HTR-8/SVneo (cell line): ENCODE results near the gene ACBD4.

Experiments used
- DNase-seq: peaks from one replicate; pipeline ENCODE4 v3.0.0; 2011; ENCODE audit warnings: low spot score, mixed read lengths; ENCODE audit not compliant: insufficient read length
- FAIRE-seq: peaks from 2 replicates; lab custom pipeline; 2011; peaks lifted over from hg19 to GRCh38; lab: Jason Lieb, UNC

ACBD4 gene, protein sequence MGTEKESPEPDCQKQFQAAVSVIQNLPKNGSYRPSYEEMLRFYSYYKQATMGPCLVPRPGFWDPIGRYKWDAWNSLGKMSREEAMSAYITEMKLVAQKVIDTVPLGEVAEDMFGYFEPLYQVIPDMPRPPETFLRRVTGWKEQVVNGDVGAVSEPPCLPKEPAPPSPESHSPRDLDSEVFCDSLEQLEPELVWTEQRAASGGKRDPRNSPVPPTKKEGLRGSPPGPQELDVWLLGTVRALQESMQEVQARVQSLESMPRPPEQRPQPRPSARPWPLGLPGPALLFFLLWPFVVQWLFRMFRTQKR

DNA sequence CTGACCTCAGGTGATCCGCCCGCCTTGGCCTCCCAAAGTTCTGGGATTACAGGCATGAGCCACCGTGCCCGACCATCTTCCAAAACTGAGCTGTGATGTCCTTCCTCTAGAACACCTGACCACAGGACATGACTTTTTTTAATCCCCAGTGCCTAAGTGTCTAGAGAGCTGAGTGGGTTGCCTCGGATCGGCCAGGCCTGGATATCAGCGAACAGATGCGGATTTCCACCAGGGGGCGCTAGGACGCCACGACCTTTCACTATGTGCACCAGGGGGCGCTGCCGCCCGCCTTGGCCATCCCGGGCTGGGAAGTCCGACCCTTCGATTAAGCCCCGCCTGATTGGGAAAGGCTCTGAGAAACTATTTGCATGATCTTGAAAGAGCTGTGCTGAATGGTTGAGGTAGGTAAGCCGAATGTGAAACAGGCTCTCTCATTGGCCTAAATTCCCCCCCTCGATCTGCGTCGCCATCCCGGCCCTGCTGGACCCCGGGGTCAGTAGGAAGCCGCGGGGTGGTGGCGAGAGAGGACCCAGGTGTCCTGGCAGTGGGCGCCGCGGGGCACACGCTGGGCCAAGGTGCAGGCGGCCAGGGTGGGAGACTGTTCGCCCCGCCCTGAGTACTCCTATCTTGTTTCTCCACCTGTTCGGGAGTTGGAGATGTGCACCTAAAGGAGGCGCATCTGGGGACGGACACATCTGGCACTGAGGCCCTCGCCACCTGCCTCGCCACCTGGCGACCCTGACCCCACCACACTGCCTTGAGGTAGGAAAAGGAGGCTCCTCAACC lies at the start of gene ACBD4:
Gene ACBD4 (plus strand): TSS at position 496 of the 786 bp plus-strand sequence. CDS start 458 bp downstream, outside the sequence.
- peak; percentile 99 for DNase-seq
- FAIRE-seq: peak; percentile 99

DNA sequence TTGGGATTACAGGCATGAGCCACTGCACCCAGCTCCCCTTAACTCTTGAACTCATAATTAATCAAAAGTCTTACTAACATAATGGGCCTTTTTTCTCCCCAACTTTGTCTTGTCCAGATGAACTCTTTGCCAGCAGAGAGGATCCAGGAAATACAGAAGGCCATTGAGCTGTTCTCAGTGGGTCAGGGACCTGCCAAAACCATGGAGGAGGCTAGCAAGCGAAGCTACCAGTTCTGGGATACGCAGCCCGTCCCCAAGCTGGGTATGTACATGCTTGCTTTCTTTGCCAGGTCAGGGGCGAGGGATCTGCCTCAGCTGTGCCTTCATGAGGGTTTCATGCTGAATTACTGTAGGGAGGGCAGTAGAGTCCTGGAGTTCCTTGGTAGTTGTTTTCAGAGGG lies 49.1 kb upstream of the ACBD4 start:
- FAIRE-seq: no peak
- DNase-seq: no peak

DNA sequence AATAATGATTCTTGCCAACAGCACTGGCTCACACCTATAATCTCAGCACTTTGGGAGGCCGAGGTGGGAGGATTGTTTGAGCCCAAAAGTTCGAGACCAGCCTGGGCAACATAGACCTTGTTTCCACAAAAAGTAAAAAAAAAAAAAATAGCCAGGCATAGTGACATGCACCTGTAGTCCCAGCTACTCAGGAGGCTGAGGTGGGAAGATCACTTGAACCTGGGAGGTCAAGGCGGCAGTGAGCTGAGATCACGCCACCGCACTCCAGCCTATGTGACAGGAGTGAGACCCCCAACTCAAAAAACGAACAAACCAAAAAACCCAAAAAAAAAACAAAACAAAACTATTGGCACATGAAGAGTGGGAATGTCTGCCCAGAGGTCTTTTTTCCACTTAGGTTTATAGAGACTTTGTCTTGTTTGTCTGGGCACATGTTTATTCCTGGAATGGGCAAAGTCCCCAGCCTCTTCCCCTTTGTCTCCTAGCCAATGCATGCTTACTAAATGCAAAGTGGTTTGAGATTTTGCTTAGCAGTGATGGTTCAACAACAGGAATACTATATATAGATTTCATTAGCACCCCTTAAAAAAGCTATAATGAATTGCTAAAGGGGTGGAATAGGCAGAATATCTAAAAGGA lies 48.5 kb upstream of the ACBD4 start:
- FAIRE-seq (no peak), DNase-seq (no peak)

DNA sequence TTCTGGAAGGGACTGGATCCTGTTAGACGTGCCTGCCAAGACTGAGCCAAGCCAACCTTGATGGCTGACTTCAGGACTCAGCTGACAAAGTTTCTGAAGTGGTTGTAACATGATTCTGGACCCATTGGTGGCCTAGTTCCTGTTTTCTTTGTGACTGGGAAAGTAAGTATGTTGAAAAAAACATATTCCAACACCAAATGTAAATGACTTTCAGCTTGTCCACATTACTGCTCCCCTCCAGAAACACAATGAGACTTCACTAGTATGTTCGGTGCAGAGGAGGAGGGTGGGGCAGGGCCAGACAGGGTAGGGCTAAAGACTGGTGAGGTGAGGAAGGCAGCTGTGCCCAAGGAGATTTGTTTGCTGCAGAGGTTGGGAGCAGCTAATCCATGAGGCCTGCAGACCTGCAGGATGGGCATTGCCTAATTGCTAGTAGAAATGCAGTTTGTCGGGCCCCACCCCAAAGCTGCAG lies 47.9 kb upstream of the ACBD4 start:
- FAIRE-seq (peak; percentile 71), DNase-seq (no peak)

DNA sequence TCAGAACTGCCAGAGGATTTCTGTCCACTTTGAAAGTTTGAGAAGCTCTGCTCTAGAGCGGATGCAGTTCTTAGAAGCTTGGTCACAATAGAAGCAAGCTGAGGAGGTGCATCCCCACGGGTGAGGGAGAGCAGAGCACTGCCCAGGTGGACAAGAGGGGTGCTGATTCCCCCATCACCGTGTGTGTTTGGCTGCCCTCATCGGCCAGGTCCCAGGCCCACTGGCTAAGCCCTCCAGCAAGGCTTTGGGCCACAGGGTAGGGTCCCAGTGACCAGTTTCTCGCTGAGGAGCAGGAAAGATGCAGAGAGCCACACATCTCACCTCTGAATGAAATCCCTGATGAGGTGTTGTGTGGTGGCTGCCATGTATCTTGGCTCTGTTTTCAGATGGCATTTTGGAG lies 47.5 kb upstream of the ACBD4 start:
- FAIRE-seq (peak; percentile 57), DNase-seq (no peak)

DNA sequence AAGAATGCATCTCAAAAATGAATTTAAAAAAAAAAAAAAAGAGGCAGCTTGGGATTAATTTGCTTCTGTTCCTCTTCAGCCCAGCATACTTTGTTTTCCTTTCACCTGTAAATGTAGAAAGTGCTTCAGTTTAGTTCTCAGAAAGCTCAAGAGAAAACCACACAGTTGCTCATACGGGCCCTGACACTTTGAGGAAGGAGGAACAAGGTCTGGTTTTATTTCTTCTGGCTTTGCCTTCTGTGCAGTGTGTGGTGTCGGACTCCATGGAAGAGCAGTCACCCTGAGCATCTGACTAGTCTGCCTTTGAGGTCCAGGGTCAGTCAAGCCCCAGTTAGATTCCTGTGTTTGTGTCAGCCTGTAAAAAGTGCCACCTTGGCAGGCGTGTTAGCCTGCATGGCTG lies 46.7 kb upstream of the ACBD4 start:
- FAIRE-seq (no peak), DNase-seq (no peak)

DNA sequence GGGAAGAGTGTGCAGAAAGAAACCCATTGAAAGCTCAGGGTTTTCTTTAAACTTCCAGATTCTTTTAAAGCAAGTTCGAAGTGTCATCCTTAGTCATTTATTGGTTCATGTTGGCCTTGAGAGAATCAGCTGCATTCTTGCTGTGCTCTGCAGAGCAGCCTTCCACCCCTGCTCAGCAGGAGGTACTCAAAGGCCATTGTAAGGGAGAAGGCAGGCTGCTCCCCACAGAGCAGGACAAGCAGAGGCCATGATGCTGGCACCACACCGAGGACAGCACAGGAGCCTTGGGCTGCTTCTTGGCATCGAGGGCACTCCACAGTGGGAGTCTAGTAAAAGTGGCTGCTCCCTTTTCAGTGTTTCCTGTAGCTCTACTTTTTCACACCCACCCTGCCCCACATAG lies 44.8 kb upstream of the ACBD4 start:
- FAIRE-seq: no peak
- no peak for DNase-seq

DNA sequence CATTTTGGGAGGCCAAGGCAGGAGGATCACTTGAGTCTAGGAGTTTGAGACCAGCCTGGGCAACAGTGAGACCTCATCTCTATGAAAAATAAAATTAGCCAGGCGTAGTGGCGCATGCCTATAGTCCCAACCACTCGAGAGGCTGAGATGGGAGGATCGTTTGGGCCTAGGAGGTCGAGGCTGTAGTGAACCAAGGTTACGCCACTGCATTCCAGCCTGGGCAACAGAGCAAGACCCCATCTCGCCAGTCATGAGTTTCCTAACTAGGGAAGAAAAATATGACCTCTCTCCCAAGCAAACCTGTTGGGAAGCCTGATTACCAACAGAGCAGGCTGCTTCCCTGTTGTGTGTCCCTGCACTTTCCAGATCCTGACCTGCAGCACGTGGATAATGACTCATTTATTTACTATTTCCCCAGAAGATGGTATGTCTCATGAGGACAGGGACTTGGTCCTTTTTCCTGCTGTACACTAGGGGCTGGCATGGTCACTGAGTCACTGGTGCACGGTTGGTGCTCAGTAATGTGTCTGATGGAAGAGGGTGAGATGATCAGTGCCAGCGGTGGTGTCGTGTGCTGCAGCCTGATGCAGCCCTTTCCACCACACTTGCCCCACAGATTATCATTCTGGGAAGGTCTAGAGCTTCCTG lies 43.6 kb upstream of the ACBD4 start:
- no peak for DNase-seq
- peak; percentile 79 for FAIRE-seq

DNA sequence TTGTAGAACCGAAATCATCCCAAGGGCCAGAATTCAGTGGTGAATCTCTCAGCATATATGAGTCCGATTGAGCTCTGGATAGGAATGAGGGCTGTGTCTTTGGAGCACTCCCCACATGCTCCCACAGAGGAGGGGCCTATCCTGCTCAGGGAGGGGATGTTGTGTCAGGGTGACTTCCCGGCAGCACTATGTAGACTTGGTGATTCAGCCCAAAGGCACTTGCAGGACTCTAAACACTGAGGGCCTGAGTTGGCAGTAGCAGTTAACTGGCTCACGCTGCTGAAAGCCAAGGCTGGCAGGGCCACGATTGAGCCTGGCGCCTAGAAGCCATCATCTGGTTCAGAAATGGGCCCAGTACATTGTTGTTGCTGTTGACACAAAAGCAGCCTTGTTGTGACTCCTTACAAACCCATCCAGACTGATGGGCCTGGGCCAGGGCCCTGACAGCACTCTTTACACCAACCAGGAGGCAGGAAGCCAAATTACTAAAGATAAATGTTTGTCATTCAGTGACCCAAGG lies 42.5 kb upstream of the ACBD4 start:
- peak; percentile 99 for DNase-seq
- FAIRE-seq: peak; percentile 100

DNA sequence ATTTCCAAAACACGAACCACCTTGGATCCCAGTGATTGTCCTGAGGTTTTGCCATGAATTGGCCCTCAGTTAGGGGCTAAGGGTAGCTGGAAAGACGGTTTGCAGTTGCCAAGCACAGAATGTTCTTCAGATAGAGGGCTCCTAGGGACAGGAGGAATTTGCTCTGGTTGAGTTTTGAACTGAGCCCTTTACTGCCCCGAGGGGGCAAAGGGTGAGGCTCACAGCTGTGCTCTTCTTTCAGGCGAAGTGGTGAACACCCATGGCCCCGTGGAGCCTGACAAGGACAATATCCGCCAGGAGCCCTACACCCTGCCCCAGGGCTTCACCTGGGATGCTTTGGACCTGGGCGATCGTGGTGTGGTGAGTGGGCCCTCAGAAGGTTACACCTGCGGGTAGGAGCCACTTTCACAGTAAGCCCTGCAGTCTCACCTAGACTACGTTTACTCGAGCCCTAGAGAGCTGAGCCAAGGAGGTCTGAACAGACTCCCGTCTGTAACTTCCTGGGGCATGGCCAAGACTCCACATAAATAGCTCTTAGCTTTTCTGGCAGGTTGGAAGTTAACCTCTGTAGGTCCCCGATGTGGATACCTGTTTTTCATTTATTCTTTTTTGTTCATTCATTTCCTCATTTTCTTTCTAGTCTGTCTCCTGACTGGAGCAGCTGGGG lies 41.9 kb upstream of the ACBD4 start:
- FAIRE-seq: peak; percentile 38

DNA sequence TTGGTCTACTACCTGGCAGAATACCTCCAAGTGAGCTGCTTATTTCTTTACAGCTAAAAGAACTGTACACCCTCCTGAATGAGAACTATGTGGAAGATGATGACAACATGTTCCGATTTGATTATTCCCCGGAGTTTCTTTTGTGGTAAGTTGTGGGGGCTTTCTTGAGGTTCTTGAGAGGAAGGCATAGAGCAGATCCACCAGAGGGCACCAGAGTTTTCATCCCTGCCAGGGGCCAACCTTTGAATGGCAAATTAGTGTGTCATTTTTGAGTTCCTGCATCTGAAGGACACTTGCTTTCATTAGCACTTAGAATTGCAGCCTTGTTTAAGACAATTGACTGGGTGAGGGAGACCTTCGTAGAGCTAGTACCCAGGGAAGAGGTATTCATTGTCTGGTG lies 39.3 kb upstream of the ACBD4 start:
- DNase-seq (peak; percentile 56), FAIRE-seq (no peak)

More for the DNA sequence above, 41.9 kb upstream of the ACBD4 start:
- no peak for DNase-seq

DNA sequence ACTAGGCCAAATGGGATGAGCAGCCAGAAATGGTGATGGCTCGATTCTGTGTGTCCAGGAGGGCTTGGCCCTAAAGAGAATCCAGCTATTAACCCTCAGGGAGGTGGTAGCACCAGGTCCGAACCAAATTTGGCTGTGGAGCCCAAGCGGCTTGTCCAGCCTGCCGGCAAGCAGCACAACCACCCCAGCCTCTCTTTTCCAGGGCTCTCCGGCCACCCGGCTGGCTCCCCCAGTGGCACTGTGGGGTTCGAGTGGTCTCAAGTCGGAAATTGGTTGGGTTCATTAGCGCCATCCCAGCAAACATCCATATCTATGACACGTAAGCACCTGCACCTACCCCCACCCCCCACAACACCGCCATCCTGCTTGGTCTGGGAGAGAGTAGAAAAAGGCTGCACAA lies 38.6 kb upstream of the ACBD4 start:
- FAIRE-seq (no peak), DNase-seq (no peak)

DNA sequence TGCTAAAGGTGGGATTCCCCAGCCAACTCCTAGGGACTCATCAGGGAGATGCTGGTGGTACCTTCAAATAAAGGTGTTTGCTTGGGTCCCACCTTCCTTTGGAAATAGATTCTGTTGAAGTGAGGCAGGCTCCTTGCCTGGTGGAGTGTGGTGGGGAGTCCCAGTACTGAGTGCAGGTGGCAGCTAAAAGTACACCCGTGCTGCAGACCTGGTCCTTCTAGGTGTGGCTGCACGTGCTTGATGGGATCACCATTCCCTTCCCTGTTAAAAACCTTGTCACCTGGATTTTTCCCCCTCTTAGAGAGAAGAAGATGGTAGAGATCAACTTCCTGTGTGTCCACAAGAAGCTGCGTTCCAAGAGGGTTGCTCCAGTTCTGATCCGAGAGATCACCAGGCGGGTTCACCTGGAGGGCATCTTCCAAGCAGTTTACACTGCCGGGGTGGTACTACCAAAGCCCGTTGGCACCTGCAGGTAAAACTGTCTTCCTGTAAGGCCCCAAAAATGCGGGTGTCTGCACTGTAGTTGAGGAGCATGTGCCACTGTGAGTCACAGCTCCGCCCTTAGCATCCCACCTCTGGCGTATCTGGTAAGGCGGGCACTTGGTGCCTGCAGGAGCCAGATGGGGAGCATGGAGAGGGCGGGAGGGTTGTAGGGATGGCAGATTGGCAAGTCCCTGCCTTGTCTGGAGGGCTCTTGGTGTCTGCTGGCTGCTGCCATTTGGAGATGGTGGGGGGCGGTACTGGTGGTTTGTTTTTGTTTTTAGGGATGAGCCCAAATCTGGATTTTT lies 37.2 kb upstream of the ACBD4 start:
- no peak for DNase-seq
- FAIRE-seq: peak; percentile 33

DNA sequence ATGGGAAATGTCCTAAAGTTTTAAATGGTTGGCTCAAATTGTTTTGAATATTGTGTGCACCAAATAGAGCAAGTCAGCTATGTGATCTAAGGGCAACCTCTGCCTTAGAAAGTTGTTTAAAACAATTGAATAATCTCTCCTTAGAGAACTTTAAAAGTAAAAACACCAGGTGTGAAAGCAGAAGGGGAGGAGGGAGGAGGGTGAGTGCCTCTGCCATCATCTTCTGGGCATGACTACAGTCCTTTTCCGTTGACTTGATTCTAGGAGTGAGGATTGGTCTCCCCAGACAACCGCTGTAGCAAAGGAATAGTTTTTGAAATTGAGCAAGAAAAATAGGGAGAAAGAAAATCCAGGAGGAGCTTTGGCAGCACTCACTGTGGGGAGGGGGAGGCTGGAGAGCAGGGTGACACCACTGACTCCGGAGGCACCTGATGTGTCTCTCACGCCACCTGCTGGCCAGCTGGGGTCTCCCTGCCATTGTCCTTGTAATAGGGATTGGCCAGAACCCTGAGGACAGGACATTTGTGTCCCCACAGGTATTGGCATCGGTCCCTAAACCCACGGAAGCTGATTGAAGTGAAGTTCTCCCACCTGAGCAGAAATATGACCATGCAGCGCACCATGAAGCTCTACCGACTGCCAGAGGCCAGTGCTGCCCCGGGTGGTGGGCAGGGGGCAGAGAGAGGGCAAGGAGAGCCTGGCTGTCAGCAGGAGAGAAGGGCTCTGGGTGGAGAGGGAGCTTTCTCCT lies 36.4 kb upstream of the ACBD4 start:
- DNase-seq: peak; percentile 97
- peak; percentile 88 for FAIRE-seq

DNA sequence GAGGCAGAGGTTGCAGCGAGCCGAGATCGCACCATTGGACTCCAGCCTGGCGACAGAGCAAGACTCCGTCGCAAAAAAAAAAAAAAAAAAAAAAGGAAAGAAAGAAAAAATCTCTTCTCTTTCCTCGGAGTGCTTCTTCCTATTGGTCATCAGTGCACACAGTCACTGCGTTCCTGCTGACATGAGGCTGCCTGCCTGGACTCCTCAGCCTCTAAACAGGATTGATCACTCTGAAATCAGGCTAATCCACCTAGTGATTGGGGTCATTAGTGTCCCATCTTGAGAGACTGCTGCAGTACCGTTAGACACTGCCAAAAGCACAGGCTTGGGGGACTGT lies 34.0 kb upstream of the ACBD4 start:
- DNase-seq: no peak
- peak; percentile 33 for FAIRE-seq

DNA sequence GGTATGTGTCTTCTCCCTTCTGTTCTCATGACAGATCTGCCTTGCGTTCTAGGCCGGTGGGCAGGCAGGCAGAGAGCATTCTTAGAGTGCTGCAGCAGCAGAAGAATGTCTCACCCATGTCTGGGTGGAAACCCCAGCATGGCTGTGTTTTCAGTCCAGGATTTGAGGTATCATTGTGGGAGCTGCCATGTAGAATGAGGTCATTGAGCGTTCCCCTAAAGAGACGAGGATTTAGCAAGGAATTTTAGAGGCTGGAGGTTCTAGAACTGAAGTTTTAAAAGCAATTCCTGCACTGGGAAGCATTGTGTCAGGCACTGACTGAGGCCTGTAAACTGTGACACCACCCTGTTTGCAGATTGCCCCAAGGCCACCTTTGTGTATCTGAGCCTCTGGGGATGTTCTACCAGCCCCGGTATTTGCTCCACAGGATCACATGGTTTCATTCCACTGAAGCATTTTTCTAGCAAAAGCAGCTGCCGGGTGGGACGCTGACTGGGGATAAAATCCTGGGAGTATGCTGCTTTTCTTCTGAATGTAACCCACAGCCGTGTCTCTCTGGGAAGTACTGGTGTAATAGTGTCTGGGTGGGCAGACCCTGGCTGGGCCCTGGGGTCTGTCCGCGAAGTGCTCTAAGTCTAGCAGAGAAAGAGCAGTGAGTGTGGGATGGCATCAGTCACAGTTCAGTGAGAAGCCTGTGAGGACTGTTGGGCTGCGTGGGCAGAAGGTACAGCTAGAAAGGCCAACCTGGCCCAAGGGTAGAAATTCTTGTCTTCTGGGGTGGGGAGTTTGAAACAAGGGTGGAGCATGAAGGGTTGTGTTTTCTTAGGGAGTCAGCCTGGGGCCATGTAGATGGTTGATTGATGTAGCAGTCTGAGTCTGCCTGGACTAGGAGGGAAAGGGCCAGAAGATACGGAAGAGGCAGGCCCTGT lies 33.3 kb upstream of the ACBD4 start:
- DNase-seq: no peak
- peak; percentile 57 for FAIRE-seq

DNA sequence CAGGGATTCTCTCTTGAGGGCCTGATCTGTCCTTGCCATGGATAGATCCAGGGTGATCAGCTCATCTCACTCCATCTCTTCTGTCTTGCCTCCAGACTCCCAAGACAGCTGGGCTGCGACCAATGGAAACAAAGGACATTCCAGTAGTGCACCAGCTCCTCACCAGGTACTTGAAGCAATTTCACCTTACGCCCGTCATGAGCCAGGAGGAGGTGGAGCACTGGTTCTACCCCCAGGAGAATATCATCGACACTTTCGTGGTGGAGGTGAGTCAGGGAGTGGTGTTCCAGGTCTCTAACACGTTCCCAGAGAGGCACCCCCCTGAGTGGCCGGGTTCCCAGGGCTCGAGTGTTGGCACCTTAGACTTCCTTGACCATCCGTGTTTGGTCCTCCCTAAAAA lies 32.6 kb upstream of the ACBD4 start:
- peak; percentile 40 for FAIRE-seq
- no peak for DNase-seq
